OCI-LY3 (cell line): ENCODE results near the gene UBXN1.
A peak's percentile ranks its signal among the peaks of the same experiment; 100 is the strongest.

Experiments used
- H2AFZ ChIP-seq: fragments of 200-600, 300-600 bp; shearing (Covaris generic); 2 replicates; pipeline ENCODE4 v1.6.0; 2014; ENCODE audit warnings: antibody characterized with exemption, low read depth, low read length
- H3K27ac ChIP-seq: fragments of 200-600, 300-600 bp; sonication (generic); 2 replicates; pipeline ENCODE4 v1.5.1; 2014; ENCODE audit warnings: mild to moderate bottlenecking, low read length, moderate library complexity, mixed read lengths
- H3K27me3 ChIP-seq: fragments of 200-600, 300-600 bp; sonication (generic); 2 replicates; pipeline ENCODE4 v1.6.1; 2014; ENCODE audit warnings: low read depth, low read length, mixed read lengths
- H3K36me3 ChIP-seq: fragments of 200-600, 300-600 bp; sonication (generic); replicated peaks from 2 replicates; pipeline ENCODE3; 2014; ENCODE audit warnings: low read depth, low read length, mixed read lengths
- H3K4me1 ChIP-seq: fragments of 300-600, 200-600 bp; sonication (generic); 2 replicates; pipeline ENCODE4 v1.6.1; 2014; ENCODE audit warnings: low read length, mixed read lengths
- H3K4me2 ChIP-seq: fragments of 200-600, 300-600 bp; sonication (generic); 2 replicates; pipeline ENCODE4 v1.6.1; 2014; ENCODE audit warnings: low read length, mixed read lengths
- H3K4me3 ChIP-seq: fragments of 300-600, 200-600 bp; sonication (generic); 2 replicates; pipeline ENCODE4 v1.5.1; 2014; ENCODE audit warnings: antibody characterized with exemption, mild to moderate bottlenecking, low read length, moderate library complexity
- H3K79me2 ChIP-seq: fragments of 300-600, 200-600 bp; shearing (Covaris generic); 2 replicates; pipeline ENCODE4 v1.6.1; 2014; ENCODE audit warnings: mild to moderate bottlenecking, low read length, mixed read lengths
- H3K9ac ChIP-seq: fragments of 300-600, 200-600 bp; shearing (Covaris generic); 2 replicates; pipeline ENCODE4 v1.6.0; 2014; ENCODE audit warnings: mild to moderate bottlenecking, low read length, moderate library complexity
- H3K9me3 ChIP-seq: fragments of 200-600, 300-600 bp; shearing (Covaris generic); 2 replicates; pipeline ENCODE4 v1.6.1; 2014; ENCODE audit warnings: low read length, mixed read lengths; ENCODE audit not compliant: insufficient read depth
- H4K20me1 ChIP-seq: fragments of 200-600, 300-600 bp; sonication (generic); 2 replicates; pipeline ENCODE4 v1.6.1; 2016; ENCODE audit warnings: low read length, mixed read lengths; ENCODE audit not compliant: insufficient read depth
- EZH2phosphoT487 ChIP-seq: fragments of 200-600 bp; shearing (Covaris generic); IDR thresholded peaks from 2 replicates; pipeline ENCODE4 v1.6.1; 2018; ENCODE audit warnings: antibody characterized with exemption, mixed run types, low read depth
- TF ChIP-seq, protein P1 (sequence below): fragments of 200-600, 300-600 bp; sonication (generic); IDR thresholded peaks from 2 replicates; pipeline ENCODE4 v1.5.1; 2014; ENCODE audit warnings: antibody characterized with exemption, low read length, low read depth

UBXN1 gene

GRCh38 chr11:62708392-62708791, 29.5 kb upstream of the UBXN1 start:
- peaks cover 57% of the 10 kb centered on the region for H3K36me3 ChIP-seq
- H3K9ac ChIP-seq, result peak overlapping the region; percentile 80; the same call in 1 of the 2 replicates
- no peak overlapping the region for H2AFZ ChIP-seq
- H3K4me2 ChIP-seq, result peak overlapping the region; percentile 89
- peak overlapping the region; percentile 84 for H3K27ac ChIP-seq
- no peaks in the 10 kb centered on the region for H3K9me3 ChIP-seq
- H3K27me3 ChIP-seq, result no peaks in the 10 kb centered on the region
- no peaks in the 10 kb centered on the region for H4K20me1 ChIP-seq
- H3K4me1 ChIP-seq, result peaks cover 28% of the 10 kb centered on the region
- H3K79me2 ChIP-seq, result peaks cover 12% of the 10 kb centered on the region
- no peak for TF ChIP-seq EZH2phosphoT487
- TF ChIP-seq, protein P1, sequence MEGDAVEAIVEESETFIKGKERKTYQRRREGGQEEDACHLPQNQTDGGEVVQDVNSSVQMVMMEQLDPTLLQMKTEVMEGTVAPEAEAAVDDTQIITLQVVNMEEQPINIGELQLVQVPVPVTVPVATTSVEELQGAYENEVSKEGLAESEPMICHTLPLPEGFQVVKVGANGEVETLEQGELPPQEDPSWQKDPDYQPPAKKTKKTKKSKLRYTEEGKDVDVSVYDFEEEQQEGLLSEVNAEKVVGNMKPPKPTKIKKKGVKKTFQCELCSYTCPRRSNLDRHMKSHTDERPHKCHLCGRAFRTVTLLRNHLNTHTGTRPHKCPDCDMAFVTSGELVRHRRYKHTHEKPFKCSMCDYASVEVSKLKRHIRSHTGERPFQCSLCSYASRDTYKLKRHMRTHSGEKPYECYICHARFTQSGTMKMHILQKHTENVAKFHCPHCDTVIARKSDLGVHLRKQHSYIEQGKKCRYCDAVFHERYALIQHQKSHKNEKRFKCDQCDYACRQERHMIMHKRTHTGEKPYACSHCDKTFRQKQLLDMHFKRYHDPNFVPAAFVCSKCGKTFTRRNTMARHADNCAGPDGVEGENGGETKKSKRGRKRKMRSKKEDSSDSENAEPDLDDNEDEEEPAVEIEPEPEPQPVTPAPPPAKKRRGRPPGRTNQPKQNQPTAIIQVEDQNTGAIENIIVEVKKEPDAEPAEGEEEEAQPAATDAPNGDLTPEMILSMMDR, result no peak
- peak overlapping the region; percentile 81 for H3K4me3 ChIP-seq

DNA sequence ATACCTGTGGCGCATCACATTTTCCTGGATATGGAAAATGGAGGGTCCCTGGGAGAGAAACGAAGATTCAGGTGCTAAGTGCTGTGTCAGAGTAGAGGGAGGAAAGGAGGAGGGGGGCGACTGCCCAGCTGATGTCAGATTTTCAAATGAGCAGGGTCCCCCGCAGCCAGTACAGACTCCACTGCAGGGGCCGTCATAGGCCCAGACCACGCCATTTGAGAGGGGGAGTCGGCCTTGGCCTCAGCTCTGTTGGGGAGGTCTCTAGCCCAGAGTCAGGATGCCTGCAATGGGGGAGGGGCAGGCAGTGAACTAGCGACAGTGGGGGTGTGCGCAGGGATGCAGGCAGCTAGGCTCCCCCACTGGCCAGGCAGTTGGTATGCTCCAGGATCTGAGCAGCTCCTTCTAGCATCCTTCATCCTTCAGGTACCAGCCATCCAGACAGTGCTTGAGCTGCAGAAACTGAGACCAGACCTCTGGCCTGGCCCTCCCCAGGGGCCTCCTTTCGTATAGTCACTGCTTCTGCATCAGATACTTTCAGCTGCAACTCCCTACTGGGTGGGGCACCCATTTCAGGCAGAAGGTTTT, 28.5 kb upstream of the UBXN1 start, which contains the start of the genes BSCL2 and GNG3:
TSS of gene BSCL2 (minus strand) at position 148 of the 585 bp plus-strand sequence. CDS start 229 bp downstream, outside the sequence.
TSS of gene GNG3 (plus strand) at position 400 of the 585 bp plus-strand sequence. CDS start 620 bp downstream, outside the sequence.
- H3K79me2 ChIP-seq, result peaks cover 10% of the 10 kb centered on the region
- H3K4me2 ChIP-seq, result peak within 1 kb of the TSS; percentile 89
- TF ChIP-seq, protein P1, result no peak
- no peak for TF ChIP-seq EZH2phosphoT487
- peaks cover 50% of the 10 kb centered on the region for H3K36me3 ChIP-seq
- H3K4me3 ChIP-seq, result peak within 1 kb of the TSS; percentile 84
- H3K27me3 ChIP-seq, result no peaks in the 10 kb centered on the region
- H3K9ac ChIP-seq, result no peak within 1 kb of the TSS
- no peak within 1 kb of the TSS; the same call in 1 of the 2 replicates for H3K27ac ChIP-seq
- H4K20me1 ChIP-seq, result no peaks in the 10 kb centered on the region
- no peaks in the 10 kb centered on the region for H3K9me3 ChIP-seq
- no peak within 1 kb of the TSS for H2AFZ ChIP-seq
- peaks cover 32% of the 10 kb centered on the region for H3K4me1 ChIP-seq

- no peak overlapping the region for H3K4me3 ChIP-seq
- H3K4me1 ChIP-seq, result peaks cover 37% of the 10 kb centered on the region
- no peak overlapping the region for H3K27ac ChIP-seq
- no peaks in the 10 kb centered on the region for H3K27me3 ChIP-seq
- peaks cover 10% of the 10 kb centered on the region for H3K79me2 ChIP-seq
- H2AFZ ChIP-seq, result no peak overlapping the region
- H3K9ac ChIP-seq, result no peak overlapping the region
- H4K20me1 ChIP-seq, result no peaks in the 10 kb centered on the region
- no peak for TF ChIP-seq EZH2phosphoT487
- TF ChIP-seq, protein P1, result no peak
- no peaks in the 10 kb centered on the region for H3K9me3 ChIP-seq
- H3K4me2 ChIP-seq, result peak overlapping the region; percentile 67
- peaks cover 51% of the 10 kb centered on the region for H3K36me3 ChIP-seq
Measured at GRCh38 chr11:62706850-62707247, 28.0 kb upstream of the UBXN1 start.

- peak overlapping the region; percentile 99 for H3K4me2 ChIP-seq
- peaks cover 52% of the 10 kb centered on the region for H3K36me3 ChIP-seq
- H3K4me1 ChIP-seq, result peaks cover 38% of the 10 kb centered on the region
- H3K4me3 ChIP-seq, result peak overlapping the region; percentile 84
- no peaks in the 10 kb centered on the region for H3K27me3 ChIP-seq
- 0 out of 2 replicates have a peak overlapping the region, but pooled peaks have one; percentile 17 for H2AFZ ChIP-seq
- peak overlapping the region; percentile 40 for H3K27ac ChIP-seq
- H3K9me3 ChIP-seq, result no peaks in the 10 kb centered on the region
- peaks cover 10% of the 10 kb centered on the region for H3K79me2 ChIP-seq
- no peak for TF ChIP-seq EZH2phosphoT487
- TF ChIP-seq, protein P1, result no peak
- no peaks in the 10 kb centered on the region for H4K20me1 ChIP-seq
- H3K9ac ChIP-seq, result peak overlapping the region; percentile 76
Measured at GRCh38 chr11:62705880-62706849, 27.3 kb upstream of the UBXN1 start.
